GM18867 (cell line): ENCODE results near the gene GALNT11.
"Not testable (repeated sequence)": the region's sequence is repeated elsewhere in the genome, so short reads cannot be mapped to it uniquely, and the experiment has no call there.

ENCODE experiments used
- ATAC-seq: cut with Tn5 transposase; IDR thresholded peaks from one replicate; pipeline ENCODE4 v1.9.1; 2021; ENCODE audit warnings: mild to moderate bottlenecking, moderate library complexity; ENCODE audit not compliant: unreplicated experiment

The GALNT11 gene

DNA sequence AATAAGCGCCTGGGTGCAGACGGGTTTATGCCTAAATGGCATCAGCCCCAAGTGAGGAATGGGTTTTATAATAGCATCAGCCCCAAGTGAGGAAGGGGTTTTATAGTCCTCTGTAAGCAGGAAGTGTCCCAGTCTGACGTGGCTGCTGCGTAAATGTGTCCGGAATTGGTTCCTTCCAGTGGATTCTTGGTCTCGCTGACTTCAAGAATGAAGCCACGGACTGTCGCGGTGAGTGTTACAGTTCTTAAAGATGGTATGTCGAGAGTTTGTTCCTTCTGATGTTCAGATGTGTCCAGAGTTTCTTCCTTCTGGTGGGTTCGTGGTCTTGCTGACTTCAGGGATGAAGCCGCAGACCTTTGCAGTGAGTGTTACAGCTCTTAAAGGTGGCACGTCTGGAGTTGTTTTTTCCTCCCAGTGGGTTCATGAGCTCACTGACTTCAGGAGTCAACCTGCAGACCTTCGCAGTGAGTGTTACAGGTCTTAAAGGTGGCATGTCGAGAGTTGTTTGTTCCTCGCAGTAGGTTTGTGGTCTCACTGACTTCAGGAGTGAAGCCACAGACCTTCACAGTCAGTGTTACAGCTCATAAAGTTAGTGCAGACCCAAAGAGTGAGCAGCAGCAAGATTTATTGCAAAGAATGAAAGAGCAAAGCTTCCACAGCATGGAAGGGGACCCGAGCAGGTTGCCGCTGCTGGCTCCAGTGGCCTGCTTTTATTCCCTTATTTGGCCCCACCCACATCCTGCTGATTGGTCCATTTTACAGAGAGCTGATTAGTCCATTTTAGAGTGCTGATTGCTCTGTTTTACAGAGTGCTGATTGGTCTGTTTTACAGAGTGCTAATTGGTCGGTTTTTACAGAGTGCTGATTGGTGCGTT, 2.3 kb downstream of the GALNT11 start:
- not testable (repeated sequence) for ATAC-seq

DNA sequence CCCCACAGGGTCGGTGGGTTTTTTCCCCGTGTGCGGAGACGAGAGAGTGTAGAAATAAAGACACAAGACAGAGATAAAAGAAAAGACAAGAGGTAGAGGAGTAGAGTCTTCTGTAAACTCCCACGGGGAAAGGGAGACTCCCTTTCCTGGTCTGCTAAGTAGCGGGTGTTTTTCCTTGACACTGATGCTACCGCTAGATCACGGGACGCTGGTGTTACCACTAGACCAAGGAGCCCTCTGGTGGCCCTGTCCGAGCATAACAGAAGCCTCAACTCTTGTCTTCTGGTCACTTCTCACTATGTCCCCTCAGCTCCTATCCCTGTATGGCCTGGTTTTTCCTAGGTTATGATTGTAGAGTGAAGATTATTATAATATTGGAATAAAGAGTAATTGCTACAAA, 4.6 kb downstream of the GALNT11 start:
- ATAC-seq = not testable (repeated sequence)

DNA sequence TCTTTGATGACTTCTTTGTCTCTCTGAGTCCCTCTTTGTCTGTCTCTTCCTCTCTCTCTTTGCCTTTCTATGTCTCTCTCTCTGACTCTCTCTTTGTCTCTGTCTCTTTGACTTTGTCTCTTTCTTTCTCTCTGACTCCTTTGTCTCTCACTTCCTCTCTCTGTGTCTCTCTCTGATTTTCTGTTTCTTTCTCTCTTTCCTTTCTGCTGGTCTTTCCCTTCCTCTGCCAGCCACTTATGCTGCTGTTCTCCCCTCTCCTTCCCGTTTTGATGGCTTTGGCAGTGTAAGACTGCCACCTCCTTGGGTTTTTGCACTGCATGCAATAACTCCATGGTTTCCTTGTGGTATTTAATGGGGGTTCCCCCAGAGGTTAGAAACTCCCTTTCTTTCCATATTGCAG, 5.2 kb downstream of the GALNT11 start:
- not testable (repeated sequence) for ATAC-seq

DNA sequence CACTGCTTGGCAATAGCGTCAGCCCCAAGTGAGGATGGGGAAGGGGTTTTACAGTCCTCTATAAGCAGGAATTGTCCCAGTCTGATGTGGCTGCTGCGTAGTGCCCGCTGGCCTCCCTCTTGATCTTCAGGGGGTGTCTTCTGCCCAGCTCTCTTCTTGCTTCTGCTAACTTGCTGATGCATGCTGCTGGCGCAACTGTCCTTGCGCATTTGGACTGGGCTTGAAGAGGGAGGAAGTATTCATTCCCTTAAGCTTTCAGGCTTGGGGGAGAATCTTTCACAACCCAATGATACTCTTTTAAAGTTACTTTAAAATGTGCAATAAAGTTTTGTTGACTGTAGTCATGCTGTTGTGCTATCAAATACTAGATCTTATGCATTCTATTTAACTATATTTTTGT, 10.3 kb downstream of the GALNT11 start:
- no peak for ATAC-seq

- not testable (repeated sequence) for ATAC-seq
Measured at GRCh38 chr7:152038410-152038809, 12.9 kb downstream of the GALNT11 start.

- ATAC-seq = not testable (repeated sequence)
Measured at GRCh38 chr7:152043086-152043485, 17.6 kb downstream of the GALNT11 start.

DNA sequence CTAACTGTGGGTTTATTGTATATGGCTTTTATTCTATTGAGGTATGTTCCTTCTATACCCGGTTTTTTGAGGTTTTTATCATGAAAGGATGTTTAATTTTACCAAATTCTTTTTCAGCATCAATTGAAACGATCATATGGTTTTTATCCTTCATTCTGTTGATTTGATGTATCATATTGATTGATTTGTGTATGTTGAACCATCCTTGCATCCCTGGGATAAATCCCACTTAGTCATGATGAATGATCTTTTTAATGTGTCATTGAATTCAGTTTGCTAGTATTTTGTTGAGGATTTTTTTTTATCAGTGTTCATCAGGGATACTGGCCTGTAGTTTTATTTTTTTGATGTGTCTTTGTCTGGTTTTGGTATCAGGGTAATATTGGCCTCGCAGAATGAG, 19.4 kb downstream of the GALNT11 start:
- ATAC-seq = not testable (repeated sequence)

GRCh38 chr7:152046531-152046930, 21.1 kb downstream of the GALNT11 start:
- no peak for ATAC-seq

- ATAC-seq = no peak
Measured at GRCh38 chr7:152048051-152048450, 22.6 kb downstream of the GALNT11 start.

GRCh38 chr7:152050547-152050971, 25.1 kb downstream of the GALNT11 start:
- ATAC-seq = no peak

GRCh38 chr7:152051968-152052367, 26.5 kb downstream of the GALNT11 start:
- no peak for ATAC-seq

GRCh38 chr7:152052771-152053170, 27.3 kb downstream of the GALNT11 start:
- no peak for ATAC-seq

DNA sequence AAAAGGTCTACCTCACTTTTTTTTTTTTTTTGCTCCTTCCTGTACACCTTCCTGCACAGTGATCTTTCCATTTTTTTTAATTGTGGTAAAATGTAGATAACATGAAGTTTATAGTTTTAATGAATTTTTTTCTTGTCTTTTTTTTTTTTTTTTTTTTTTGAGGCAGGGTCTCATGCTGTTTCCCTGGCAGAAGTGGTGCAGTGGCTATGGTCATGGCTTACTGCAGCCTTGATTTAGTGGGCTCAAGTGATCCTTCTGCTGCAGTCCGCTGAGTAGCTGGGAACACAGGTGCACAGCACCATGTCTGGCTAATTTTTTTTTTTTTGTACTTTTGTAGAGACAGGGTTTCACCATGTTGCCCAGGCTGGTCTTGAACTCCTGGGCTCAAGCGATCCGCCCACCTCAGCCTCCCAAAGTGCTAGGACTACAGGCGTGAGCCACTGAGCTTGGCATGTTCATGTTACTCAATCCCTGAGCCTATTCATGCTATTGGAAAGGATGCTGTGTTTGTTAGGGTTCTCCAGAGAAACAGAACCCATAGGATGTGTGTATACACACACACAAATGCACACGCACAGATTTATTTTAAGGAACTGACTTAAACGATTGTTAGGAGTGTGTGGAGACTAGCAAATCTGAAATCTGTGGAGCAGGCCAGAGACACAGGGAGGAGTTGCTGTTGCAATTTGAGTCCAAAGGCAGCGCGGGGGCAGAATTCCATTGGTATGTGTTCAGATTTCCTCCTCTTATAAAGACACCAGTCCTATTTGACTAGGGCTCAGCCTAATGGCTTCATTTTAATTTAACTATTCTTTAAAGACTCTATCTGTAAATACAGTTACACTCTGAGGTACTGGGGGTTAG, 29.1 kb downstream of the GALNT11 start:
- no peak for ATAC-seq

- no peak for ATAC-seq
Measured at GRCh38 chr7:152056621-152057274, 31.3 kb downstream of the GALNT11 start.

DNA sequence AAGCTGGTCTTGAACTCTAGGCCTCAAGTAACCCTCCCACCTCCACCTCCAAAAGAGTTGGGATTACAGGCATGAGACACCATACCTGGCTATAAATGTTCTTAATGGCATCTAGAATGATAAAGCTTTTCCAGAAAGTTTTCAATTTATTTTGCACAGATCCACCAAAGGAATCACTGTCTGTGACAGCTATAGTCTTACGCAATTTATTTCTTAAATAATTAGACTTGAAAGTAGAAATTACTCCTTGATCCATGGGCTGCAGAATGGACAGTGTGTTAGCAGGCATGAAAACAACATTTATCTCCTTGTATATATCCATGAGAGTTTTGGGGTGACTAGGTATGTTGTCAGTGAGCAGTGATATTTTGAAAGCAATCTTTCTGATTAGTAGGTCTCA, 33.8 kb downstream of the GALNT11 start:
- no peak for ATAC-seq

GRCh38 chr7:152061086-152061485, 35.6 kb downstream of the GALNT11 start:
- ATAC-seq = not testable (repeated sequence)

- not testable (repeated sequence) for ATAC-seq
Measured at GRCh38 chr7:152063192-152063591, 37.7 kb downstream of the GALNT11 start.

DNA sequence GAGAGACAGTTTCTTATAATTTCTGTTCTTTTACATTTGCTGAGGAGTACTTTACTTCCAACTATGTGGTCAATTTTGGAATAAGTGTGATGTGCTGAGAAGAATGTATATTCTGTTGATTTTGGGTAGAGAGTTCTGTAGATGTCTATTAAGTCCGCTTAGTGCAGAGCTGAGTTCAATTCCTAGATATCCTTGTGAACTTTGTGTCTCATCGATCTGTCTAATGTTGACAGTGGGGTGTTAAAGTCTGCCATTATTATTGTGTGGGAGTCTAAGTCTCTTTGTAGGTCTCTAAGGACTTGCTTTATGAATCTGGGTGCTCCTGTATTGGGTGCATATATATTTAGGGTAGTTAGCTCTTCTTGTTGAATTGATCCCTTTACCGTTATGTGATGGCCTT, 38.3 kb downstream of the GALNT11 start:
- ATAC-seq = not testable (repeated sequence)

- ATAC-seq = not testable (repeated sequence)
Measured at GRCh38 chr7:152065800-152066344, 40.4 kb downstream of the GALNT11 start.

GRCh38 chr7:152072421-152072820, 46.9 kb downstream of the GALNT11 start:
- ATAC-seq = no peak

GRCh38 chr7:152073352-152073751, 47.9 kb downstream of the GALNT11 start:
- no peak for ATAC-seq
